ENCODE data around the gene MOV10.
A peak's percentile ranks its signal among the peaks of the same experiment; 100 is the strongest.
"Not testable (repeated sequence)": the region's sequence is repeated elsewhere in the genome, so short reads cannot be mapped to it uniquely, and the experiment has no call there.

MOV10 gene

DNA sequence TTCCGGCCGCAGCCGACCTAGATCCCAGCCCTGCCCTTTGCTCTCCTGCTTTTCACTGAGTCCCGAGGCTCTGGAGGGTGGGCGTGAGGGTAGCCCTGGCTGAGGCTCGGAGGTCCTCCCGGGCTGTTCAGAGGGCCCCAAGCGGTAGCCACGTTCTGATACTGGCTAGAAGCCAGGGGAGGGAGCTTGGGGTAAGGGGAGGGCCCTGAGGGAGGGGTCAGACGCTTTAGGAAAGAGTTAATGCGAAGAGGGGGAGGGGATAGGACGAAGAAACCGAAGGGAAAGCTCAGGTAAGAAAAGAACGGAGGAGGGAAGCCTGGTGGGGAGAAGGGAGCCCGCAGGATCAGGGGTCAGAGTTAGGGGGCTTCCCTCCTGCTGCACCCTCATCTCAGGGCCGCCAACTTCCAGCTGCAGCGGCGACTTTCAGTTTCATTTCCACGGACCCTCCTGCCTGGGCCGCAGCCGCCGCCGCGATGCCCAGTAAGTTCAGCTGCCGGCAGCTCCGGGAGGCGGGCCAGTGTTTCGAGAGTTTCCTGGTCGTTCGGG, at the start of gene MOV10:
Gene MOV10, plus strand, starts transcription at position 220 of the 546 bp plus-strand sequence. Its CDS starts 254 bp downstream, at position 474.
- DNase-seq, result peak in 1 of 2 experiments; percentile 38

DNA sequence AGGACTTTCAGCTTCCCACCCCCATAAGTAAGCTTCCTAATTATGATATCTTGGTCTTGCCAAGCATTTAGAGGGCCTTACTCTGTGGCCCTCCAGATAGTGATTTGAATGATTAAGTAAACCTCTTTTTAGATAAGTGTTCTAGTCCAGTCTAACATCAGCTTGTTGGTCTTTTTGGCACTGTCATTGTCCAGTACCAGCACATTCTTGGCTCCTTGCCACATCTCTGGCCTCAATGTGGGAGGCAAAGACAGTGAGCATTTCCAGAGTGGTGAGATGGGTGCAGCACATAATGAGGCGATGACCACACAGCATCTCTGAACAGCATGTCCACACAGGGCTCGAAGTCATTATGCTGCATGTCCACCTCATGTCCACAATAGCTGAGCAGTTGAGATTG, 48.8 kb upstream of the MOV10 start:
- DNase-seq, result no peak

DNA sequence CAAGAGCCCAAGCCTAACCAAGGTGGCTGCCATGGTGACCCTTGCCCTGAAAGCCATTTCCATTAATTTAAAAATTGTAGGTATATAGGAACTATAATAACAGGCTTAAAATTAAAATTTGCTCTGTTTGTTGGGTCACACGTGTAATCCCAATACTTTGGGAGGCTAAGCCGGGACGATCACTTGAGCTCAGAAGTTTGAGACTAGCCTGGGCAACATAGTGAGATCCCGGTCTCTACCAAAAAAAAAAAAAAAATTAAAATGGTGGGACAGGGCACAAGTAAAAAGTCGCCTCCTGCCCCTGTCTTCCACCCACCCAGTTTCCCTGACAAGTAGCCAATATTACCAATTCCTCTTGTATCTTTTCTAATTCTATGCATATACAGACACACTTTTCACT, 48.3 kb upstream of the MOV10 start:
- DNase-seq, result no peak

- DNase-seq, result no peak
Measured at GRCh38 chr1:112626887-112627286, 47.6 kb upstream of the MOV10 start.

GRCh38 chr1:112628516-112628915, 45.9 kb upstream of the MOV10 start:
- no peak for DNase-seq

GRCh38 chr1:112629256-112629655, 45.2 kb upstream of the MOV10 start:
- no peak for DNase-seq

- no peak for DNase-seq
Measured at GRCh38 chr1:112633628-112634027, 40.8 kb upstream of the MOV10 start.

DNA sequence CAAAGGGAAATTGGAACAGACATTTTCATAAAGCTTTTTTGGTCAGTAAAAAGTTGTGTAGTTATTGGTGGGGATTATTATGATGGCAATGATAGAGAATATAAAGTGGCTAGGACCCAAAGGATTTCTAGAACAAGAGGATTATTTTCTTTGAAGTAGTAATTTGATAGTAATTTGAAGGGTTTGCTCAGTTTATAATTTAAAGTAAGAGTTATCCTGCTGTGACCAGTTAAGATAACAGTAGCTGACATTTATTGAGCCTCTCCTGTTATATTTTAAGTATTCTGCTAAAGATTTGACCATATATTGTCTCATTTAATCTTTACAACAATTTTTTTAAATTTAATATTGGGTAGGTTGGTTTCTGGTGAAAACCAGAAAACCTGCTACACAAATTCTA, 40.1 kb upstream of the MOV10 start:
- peak; percentile 3 to 42 for DNase-seq

GRCh38 chr1:112636056-112636455, 38.4 kb upstream of the MOV10 start:
- no peak for DNase-seq

- DNase-seq, result no peak
Measured at GRCh38 chr1:112636597-112637253, 37.7 kb upstream of the MOV10 start.

DNA sequence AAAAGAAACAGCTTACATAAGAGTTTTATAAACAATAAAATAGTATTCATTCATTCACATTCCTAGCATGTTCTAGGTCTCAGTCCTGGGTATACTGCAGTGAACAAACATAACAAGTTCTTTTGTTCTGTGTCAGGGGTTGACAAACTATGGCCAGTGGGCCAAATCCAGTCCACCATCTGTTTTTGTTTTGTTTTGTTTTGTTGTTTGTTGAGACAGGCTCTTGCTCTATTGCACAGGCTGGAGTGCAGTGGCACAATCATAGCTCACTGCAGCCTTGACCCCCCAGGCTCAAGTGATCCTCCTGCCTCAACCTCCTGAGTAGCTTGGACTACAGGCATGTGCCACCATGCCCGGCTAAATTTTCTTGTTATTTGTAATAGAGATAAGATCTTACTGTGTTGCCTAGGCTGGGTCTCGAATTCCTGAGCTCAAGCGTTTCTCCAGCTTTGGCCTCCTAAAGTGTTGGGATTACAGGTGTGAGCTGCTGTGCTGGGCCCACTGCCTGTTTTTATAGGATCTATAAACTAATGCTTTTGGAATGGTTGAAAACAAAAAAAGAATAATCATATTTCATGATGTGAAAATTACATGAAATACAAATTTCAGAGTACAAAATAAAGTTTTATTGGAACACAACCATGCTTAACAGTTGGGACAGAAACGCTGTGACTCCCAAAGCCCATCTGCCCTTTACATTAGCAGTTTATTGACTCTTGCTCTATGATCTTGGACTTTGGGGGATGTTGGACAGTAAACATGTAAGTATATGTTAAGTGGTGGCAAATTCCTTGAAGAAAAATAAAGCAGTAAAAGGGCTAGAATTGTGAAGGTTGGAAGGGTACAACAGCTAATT, 37.0 kb upstream of the MOV10 start:
- no peak for DNase-seq

DNA sequence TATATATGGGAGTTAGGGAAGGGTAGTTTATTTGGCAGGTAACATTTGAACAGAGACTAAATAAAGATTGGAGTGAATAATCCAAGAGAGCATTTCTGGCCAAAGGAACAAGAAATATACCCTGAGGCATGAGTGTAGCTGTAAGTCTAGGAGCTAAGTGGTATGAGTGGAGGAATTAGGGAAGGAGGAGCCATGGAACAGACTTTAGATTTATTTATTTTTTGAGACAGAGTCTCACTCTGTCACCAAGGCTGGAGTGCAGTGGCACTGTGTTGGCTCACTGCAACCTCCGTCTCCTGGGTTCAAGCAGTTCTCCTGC, 36.4 kb upstream of the MOV10 start:
- no peak for DNase-seq

- not testable (repeated sequence) for DNase-seq
Measured at GRCh38 chr1:112640437-112640836, 34.0 kb upstream of the MOV10 start.

- no peak for DNase-seq
Measured at GRCh38 chr1:112643080-112643479, 31.4 kb upstream of the MOV10 start.

GRCh38 chr1:112646225-112646624, 28.2 kb upstream of the MOV10 start:
- no peak for DNase-seq

DNA sequence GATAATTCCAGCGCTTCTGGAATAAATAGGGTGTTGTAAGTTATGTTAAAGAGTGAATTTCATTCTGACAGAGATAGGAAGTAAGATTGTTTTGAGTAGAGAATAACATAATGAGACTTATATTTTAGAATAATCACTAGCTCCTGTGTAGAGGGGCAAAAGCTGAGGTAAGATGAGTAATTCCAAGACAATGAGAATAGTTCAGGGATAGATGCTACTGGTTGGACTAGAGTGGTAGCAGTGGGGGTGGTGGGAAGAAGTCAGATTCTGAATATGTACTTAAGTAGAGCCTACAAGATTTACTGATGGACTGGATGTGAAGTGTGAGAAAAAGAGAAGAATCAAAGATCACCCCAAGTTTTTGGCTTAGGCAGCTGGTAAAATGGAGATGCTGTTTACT, 23.3 kb upstream of the MOV10 start:
- DNase-seq, result no peak

DNA sequence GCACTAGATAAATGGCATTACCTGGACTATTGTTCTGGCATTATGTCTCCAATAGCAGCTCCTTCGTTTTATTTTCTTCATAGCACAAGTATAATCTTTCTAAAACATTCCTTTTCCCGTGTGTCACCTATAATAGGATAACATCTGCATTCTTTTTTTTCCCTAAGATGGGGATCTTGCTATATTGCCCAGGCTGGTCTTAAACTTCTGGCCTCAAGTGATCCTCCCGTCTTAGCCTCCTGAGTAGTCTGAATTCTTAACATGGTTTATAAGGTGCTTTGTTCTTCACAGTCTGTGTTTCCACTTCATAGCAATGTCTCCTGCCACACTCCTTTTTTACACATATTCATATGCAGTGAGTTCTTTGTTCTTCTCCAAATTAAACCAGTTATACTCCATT, 8.6 kb upstream of the MOV10 start:
- no peak for DNase-seq

DNA sequence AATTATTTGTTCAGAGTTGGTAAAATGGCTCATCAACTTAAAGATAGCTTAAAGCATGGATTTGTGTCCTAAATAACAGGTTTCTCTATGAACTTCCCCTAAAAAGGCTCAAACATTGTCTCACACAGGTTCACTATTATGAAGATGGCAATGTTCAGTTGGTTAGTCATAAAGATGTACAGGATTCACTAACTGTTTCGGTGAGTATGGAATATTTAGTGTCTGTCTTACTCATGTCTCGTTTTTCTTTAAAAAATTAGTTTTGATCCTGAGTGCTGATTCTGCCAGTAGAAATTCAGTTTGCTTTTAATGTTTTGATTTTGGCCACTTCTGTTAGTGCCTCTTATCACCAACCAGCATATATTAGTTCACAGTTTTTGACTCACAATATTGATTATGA, 7.5 kb upstream of the MOV10 start:
- DNase-seq, result no peak

GRCh38 chr1:112672009-112672408, 2.5 kb upstream of the MOV10 start:
- DNase-seq, result no peak

DNA sequence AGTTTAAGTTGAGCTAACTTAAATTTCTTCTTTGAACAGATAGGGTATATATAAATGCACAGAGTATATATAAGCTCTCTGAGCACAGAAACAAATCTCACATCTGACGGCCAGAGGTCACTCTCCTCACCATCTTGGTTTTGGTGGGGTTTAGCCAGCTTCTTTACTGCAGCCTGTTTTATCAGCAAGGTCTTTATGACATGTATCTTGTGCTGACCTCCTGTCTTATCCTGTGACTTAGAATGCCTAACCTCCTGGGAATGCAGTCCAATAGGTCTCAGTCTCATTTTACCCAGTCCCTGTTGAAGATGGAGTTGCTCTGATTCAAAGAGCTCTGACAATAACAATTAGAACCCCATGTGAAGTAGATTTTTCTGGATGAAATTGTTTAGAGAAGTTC, 1.6 kb upstream of the MOV10 start:
- no peak for DNase-seq

- peak in 1 of 2 experiments; percentile 6 for DNase-seq
Measured at GRCh38 chr1:112673592-112674439, 643 bp upstream of the MOV10 start.

- peak in 1 of 2 experiments; percentile 47 for DNase-seq
Measured at GRCh38 chr1:112674986-112675727, 698 bp downstream of the MOV10 start.

Data from NCI-H524 (cell line).